ENCODE data around the gene AP4M1.

The AP4M1 gene

GRCh38 chr7:100093498-100093897, 7.9 kb upstream of the AP4M1 start:
- no peak for TF ChIP-seq CTCF (IDR thresholded peaks at IDR 0.05)

GRCh38 chr7:100093925-100094486, 7.4 kb upstream of the AP4M1 start:
- TF ChIP-seq CTCF (IDR thresholded peaks at IDR 0.05): no peak

GRCh38 chr7:100095289-100095688, 6.2 kb upstream of the AP4M1 start:
- no peak for TF ChIP-seq CTCF (IDR thresholded peaks at IDR 0.05)

- no peak for TF ChIP-seq CTCF (IDR thresholded peaks at IDR 0.05)
Observed at GRCh38 chr7:100095704-100096103, 5.7 kb upstream of the AP4M1 start.

- no peak for TF ChIP-seq CTCF (IDR thresholded peaks at IDR 0.05)
Observed at GRCh38 chr7:100098913-100099312, 2.5 kb upstream of the AP4M1 start.

GRCh38 chr7:100099452-100099851, 2.0 kb upstream of the AP4M1 start:
- no peak for TF ChIP-seq CTCF (IDR thresholded peaks at IDR 0.05)

GRCh38 chr7:100100420-100101015, 925 bp upstream of the AP4M1 start:
- no peak for TF ChIP-seq CTCF (IDR thresholded peaks at IDR 0.05)

Measured in LNCAP (cell line).